Esophagus muscularis mucosa (tissue), 4 donors: ENCODE data around the gene TIE1. TPM values are rescaled to one million over a fixed set of nuclear protein-coding genes. Genes with fewer than 3 reads are reported as not detected.

Experiments used
- DNase-seq: peaks from one replicate; pipeline ENCODE4 v3.0.0-alpha.2; 2017; ENCODE audit errors: extremely low spot score
- H3K27ac ChIP-seq, 4 donors: fragments of 200-600 bp; sonication (generic); replicated peaks in 1 of 4; 1 replicate in 3 of 4; 2 replicates in 1 of 4; pipeline ENCODE4 v1.5.1; 2016 to 2019; ENCODE audit warnings: mild to moderate bottlenecking in 1 of 4
- H3K27me3 ChIP-seq, 4 donors: fragments of 200-600 bp; sonication (generic); one replicate each; pipeline versions ENCODE4 v1.5.1 to v1.6.0; 2016 to 2019
- H3K36me3 ChIP-seq, 4 donors: fragments of 200-600 bp; sonication (generic); one replicate each; pipeline ENCODE4 v1.5.1; 2016 to 2019
- H3K4me1 ChIP-seq, 4 donors: fragments of 200-600 bp; sonication (generic); one replicate each; pipeline ENCODE4 v1.5.1; 2016 to 2019
- H3K4me3 ChIP-seq, 4 donors: fragments of 200-600 bp; sonication (generic); 1 replicate in 2 of 4; 2 replicates in 2 of 4; pipeline ENCODE4 v1.5.1; 2016 to 2019; ENCODE audit warnings: mild to moderate bottlenecking in 4 of 4, moderate library complexity in 1 of 4
- H3K9me3 ChIP-seq, 4 donors: fragments of 200-600 bp; sonication (generic); 1 replicate in 3 of 4; 2 replicates in 1 of 4; pipeline ENCODE4 v1.5.1; 2016 to 2019
- EP300 ChIP-seq: sonication (generic); formaldehyde crosslinking; IDR thresholded peaks from one replicate; pipeline ENCODE4 v1.6.1; 2017; ENCODE audit warnings: antibody characterized with exemption
- POLR2A ChIP-seq: fragments of 450-650 bp; IDR thresholded peaks from one replicate; pipeline ENCODE4 v1.6.1; 2017; ENCODE audit warnings: antibody characterized with exemption, moderate library complexity, mild to moderate bottlenecking, low read depth
- POLR2AphosphoS5 ChIP-seq, 2 donors: sonication (generic); formaldehyde crosslinking; IDR thresholded peaks; one replicate each; pipeline ENCODE4 v1.6.1; 2017; ENCODE audit warnings: antibody characterized with exemption in 2 of 2
- WGBS: methylation state at CpG from one replicate; pipeline ENCODE4 v1.1.5; 2018; 5-methylcytosine and 5-hydroxymethylcytosine counted together
- intact Hi-C: fragments of 100-400 bp; cut with DNase I; formaldehyde crosslinking; loops from one replicate; pipeline ENCODE4 v1.15.1; 2023
- total RNA-seq, 4 donors: library from RNA; depleted of rRNA; stranded (reverse); fragments of >200 nt; gene quantifications; one replicate each; pipeline versions ENCODE4 v1.1.0 to v1.2.1, GENCODE V29; 2016
- TF ChIP-seq, protein P1 (sequence below), 3 experiments: fragments of 200-600 bp in 2 of 3; fragments of 450-650 bp in 1 of 3; sonication (generic) in 2 of 3; IDR thresholded peaks; one replicate each; pipeline ENCODE4 v1.5.1; 2017 to 2019; ENCODE audit warnings: antibody characterized with exemption in 3 of 3, mild to moderate bottlenecking in 2 of 3, moderate library complexity in 1 of 3

Gene TIE1
- total RNA-seq, 4 donors from 2014 or later, result 16.2 to 51.1 (median 32.6) TPM

DNA sequence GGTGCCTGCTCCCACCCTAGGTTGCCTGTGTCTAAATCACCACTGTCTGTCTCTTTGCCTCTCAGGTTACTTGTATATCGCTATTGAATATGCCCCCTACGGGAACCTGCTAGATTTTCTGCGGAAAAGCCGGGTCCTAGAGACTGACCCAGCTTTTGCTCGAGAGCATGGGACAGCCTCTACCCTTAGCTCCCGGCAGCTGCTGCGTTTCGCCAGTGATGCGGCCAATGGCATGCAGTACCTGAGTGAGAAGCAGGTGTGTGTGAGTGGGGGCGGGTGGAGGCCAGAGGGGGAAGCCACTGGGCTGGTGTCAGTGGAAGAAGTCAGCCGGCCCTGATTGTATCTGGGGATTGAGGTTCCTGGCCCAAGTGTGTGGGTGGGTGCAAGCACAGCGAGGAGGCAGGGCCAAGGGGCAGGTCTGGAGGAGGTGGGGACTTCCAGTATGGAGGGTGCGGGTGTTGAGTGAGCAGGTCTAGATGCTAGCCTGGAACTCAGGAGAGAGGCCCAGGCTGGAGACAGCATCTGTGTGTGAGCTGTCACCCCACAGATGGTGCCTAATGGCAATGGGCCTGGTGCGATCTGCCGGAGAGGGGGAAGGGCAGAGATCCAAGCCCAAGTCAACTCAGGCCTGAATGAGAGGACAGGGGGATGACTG lies 17.2 kb downstream of the TIE1 start:
- TF ChIP-seq POLR2A (no peak), POLR2AphosphoS5 (IDR thresholded peaks at IDR 0.05) (no peak), EP300 (no peak)
- TF ChIP-seq, protein P1, sequence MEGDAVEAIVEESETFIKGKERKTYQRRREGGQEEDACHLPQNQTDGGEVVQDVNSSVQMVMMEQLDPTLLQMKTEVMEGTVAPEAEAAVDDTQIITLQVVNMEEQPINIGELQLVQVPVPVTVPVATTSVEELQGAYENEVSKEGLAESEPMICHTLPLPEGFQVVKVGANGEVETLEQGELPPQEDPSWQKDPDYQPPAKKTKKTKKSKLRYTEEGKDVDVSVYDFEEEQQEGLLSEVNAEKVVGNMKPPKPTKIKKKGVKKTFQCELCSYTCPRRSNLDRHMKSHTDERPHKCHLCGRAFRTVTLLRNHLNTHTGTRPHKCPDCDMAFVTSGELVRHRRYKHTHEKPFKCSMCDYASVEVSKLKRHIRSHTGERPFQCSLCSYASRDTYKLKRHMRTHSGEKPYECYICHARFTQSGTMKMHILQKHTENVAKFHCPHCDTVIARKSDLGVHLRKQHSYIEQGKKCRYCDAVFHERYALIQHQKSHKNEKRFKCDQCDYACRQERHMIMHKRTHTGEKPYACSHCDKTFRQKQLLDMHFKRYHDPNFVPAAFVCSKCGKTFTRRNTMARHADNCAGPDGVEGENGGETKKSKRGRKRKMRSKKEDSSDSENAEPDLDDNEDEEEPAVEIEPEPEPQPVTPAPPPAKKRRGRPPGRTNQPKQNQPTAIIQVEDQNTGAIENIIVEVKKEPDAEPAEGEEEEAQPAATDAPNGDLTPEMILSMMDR (IDR thresholded peaks at IDR 0.05), result no peak
- Histone ChIP-seq H3K36me3 (peaks cover 0 to 58% (median 7%) of the 10 kb centered on the region in 4 donors), H3K4me1 (no peaks in the 10 kb centered on the region), H3K27ac (no peak overlapping the region), H3K27me3 (no peaks in the 10 kb centered on the region), H3K9me3 (no peaks in the 10 kb centered on the region), H3K4me3 (no peak overlapping the region)
- WGBS, result 90% methylated on average over 11 of the region's 15 CpGs
- no peak for DNase-seq
- intact Hi-C loops, result no loop called here

DNA sequence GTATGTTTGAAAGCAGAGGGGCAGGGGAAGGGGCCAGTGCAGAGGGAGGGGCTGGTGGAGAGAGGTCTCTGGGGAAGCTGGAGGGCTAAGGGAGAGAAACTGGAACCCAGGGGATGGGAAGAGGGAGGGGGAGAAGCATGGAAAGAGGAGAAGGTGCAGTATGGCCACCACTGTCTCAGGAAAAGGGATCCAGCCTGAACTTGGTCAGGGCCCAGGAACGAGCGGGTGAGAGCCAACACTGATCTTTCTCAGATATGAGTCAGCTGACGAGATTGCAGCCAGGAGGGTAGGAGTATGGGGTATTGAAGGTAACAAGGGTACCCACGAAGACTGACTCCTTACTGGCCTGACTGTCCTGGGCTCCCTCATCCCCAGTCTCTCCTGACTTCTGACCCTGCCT lies 18.0 kb downstream of the TIE1 start:
- WGBS, result 75% methylated on average over 4 of the region's 4 CpGs
- peaks cover 0 to 60% (median 5%) of the 10 kb centered on the region in 4 donors for H3K36me3 ChIP-seq
- TF ChIP-seq, protein P1 (IDR thresholded peaks at IDR 0.05), result no peak
- no peak for TF ChIP-seq EP300
- no peak for TF ChIP-seq POLR2AphosphoS5 (IDR thresholded peaks at IDR 0.05)
- no peak for TF ChIP-seq POLR2A
- no peak for DNase-seq
- H3K4me1 ChIP-seq, result no peaks in the 10 kb centered on the region
- no peaks in the 10 kb centered on the region for H3K27me3 ChIP-seq
- H3K4me3 ChIP-seq, result no peak overlapping the region
- no peaks in the 10 kb centered on the region for H3K9me3 ChIP-seq
- no peak overlapping the region for H3K27ac ChIP-seq
- intact Hi-C loops, result no loop called here

DNA sequence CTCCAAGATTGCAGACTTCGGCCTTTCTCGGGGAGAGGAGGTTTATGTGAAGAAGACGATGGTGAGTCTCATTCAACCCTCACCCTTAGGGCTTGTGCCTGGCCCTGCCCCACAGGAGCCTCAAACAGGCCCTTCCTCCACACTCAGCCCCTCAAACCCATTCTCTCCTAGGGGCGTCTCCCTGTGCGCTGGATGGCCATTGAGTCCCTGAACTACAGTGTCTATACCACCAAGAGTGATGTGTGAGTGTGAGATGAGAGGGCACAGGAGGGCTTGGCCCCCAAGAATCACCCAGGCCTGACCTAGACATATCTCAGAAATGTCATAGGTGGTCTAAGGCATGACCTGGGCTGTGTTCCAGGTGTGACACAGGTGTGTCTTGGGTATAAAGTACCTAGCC lies 18.5 kb downstream of the TIE1 start:
- Histone ChIP-seq H3K27ac (no peak overlapping the region), H3K4me3 (no peak overlapping the region), H3K9me3 (no peaks in the 10 kb centered on the region), H3K36me3 (peaks cover 0 to 60% (median 7%) of the 10 kb centered on the region in 4 donors), H3K27me3 (no peaks in the 10 kb centered on the region), H3K4me1 (no peaks in the 10 kb centered on the region)
- intact Hi-C loops, result no loop called here
- WGBS, result 92% methylated on average over 3 of the region's 5 CpGs
- no peak for DNase-seq
- TF ChIP-seq EP300, result no peak
- TF ChIP-seq POLR2A, result no peak
- TF ChIP-seq, protein P1 (IDR thresholded peaks at IDR 0.05), result no peak
- TF ChIP-seq POLR2AphosphoS5 (IDR thresholded peaks at IDR 0.05), result no peak

DNA sequence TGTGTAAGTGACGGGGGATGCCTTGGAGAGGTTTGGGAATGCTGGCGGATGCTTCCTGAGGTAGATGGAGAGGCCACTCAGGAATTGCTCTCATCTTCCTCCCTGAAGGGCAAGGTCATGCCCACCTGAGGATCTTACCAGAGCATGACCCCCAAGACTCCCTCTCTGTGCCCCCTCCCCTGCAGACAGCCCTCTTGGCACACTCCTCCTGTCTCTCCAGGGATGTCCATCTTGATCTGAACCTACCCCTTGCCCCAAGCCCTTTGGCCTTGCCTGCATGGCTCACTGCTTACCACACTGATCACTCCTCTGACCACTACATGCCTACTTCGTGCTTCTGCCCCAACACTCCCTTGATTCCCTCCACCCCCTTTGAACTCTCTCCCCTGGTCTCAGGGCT lies 19.0 kb downstream of the TIE1 start:
- Histone ChIP-seq H3K27ac (no peak overlapping the region), H3K36me3 (peaks cover 0 to 65% (median 7%) of the 10 kb centered on the region in 4 donors), H3K4me3 (no peak overlapping the region), H3K4me1 (no peaks in the 10 kb centered on the region), H3K27me3 (no peaks in the 10 kb centered on the region), H3K9me3 (peaks cover 0 to 4% (median 1%) of the 10 kb centered on the region in 4 donors)
- TF ChIP-seq POLR2AphosphoS5 (IDR thresholded peaks at IDR 0.05) (no peak), POLR2A (no peak), EP300 (no peak)
- no peak for DNase-seq
- intact Hi-C loops, result no loop called here
- 83% methylated on average over 2 of the region's 3 CpGs for WGBS

DNA sequence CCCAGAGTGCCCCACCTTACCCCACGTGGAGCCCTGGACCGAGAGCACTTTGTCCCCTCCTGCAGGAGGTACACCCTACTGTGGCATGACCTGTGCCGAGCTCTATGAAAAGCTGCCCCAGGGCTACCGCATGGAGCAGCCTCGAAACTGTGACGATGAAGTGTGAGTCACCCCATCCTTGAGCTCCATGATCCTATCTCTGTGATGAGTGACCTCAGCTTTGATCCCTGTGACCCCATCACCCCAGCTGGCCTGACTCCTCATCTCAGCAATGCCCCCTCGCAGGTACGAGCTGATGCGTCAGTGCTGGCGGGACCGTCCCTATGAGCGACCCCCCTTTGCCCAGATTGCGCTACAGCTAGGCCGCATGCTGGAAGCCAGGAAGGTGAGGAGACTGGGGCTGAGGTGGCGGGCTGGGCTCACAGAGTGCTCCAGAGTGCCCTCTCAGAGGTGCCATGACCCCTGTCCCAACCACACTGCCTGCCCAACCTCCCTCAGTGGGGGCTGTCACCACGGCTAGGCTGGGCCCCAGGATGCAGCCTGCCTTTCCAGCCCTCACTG lies 20.6 kb downstream of the TIE1 start:
- H3K27me3 ChIP-seq, result no peaks in the 10 kb centered on the region
- H3K4me1 ChIP-seq, result no peaks in the 10 kb centered on the region
- DNase-seq, result no peak
- peaks cover 0 to 8% (median 3%) of the 10 kb centered on the region in 4 donors for H3K9me3 ChIP-seq
- H3K36me3 ChIP-seq, result peaks cover 0 to 67% (median 7%) of the 10 kb centered on the region in 4 donors
- H3K27ac ChIP-seq, result no peak overlapping the region
- intact Hi-C loops, result no loop called here
- H3K4me3 ChIP-seq, result no peak overlapping the region
- WGBS, result 86% methylated on average over 4 of the region's 16 CpGs
- TF ChIP-seq POLR2A (no peak), POLR2AphosphoS5 (IDR thresholded peaks at IDR 0.05) (no peak), EP300 (no peak)
- TF ChIP-seq, protein P1 (IDR thresholded peaks at IDR 0.05), result no peak
